Measurements from ENCODE around the gene UBE2M. TPM values are rescaled to one million over a fixed set of nuclear protein-coding genes. Genes with fewer than 3 reads are reported as not detected.
"Not testable (repeated sequence)": the region's sequence is repeated elsewhere in the genome, so short reads cannot be mapped to it uniquely, and the experiment has no call there.

The UBE2M gene
- total RNA-seq, 2 donors from 2014 or later: 17.1 to 18.9 TPM

- peaks cover 0 to 10% of the 10 kb centered on the region in 2 donors for H3K4me1 ChIP-seq (ENCODE audit: control insufficient read depth in 1 of 2, low read depth in 2 of 2)
- no peak overlapping the region for H3K27ac ChIP-seq
- H3K36me3 ChIP-seq: no peaks in the 10 kb centered on the region
- H3K27me3 ChIP-seq (replicated peaks; ENCODE audit: insufficient read depth): no peaks in the 10 kb centered on the region
- no peak for ATAC-seq (ENCODE audit: insufficient number of reproducible peaks, low FRiP score, low read depth)
- H3K4me3 ChIP-seq: no peak overlapping the region
- DNase-seq (ENCODE audit: low spot score): no peak
- no peak for TF ChIP-seq CTCF (IDR thresholded peaks at IDR 0.05)
- H3K9me3 ChIP-seq: no peaks in the 10 kb centered on the region
Observed at GRCh38 chr19:58510084-58510862, 48.1 kb downstream of the UBE2M start.

- Histone ChIP-seq H3K27ac (no peak overlapping the region), H3K27me3 (replicated peaks; ENCODE audit: insufficient read depth) (no peaks in the 10 kb centered on the region), H3K4me3 (no peak overlapping the region), H3K36me3 (no peaks in the 10 kb centered on the region), H3K9me3 (no peaks in the 10 kb centered on the region), H3K4me1 (ENCODE audit: control insufficient read depth in 1 of 2, low read depth in 2 of 2) (peaks cover 0 to 9% of the 10 kb centered on the region in 2 donors)
- no peak for TF ChIP-seq CTCF (IDR thresholded peaks at IDR 0.05)
- no peak for ATAC-seq (ENCODE audit: insufficient number of reproducible peaks, low FRiP score, low read depth)
- no peak for DNase-seq (ENCODE audit: low spot score)
Observed at GRCh38 chr19:58509731-58510083, 48.7 kb downstream of the UBE2M start.

GRCh38 chr19:58507602-58508223 lies 50.7 kb downstream of the UBE2M start:
- not testable (repeated sequence) for H3K36me3 ChIP-seq; H3K27me3 ChIP-seq (replicated peaks; ENCODE audit: insufficient read depth); H3K9me3 ChIP-seq; H3K27ac ChIP-seq; DNase-seq (ENCODE audit: low spot score); ATAC-seq (ENCODE audit: insufficient number of reproducible peaks, low FRiP score, low read depth); H3K4me1 ChIP-seq (ENCODE audit: control insufficient read depth in 1 of 2, low read depth in 2 of 2); H3K4me3 ChIP-seq

Other genes starting within 250 kb of the UBE2M start
- gene ZSCAN22, start 231.6 kb downstream of the UBE2M start, total RNA-seq: 1 to 10 TPM; 1.1 to 4.2 TPM
- 10 to 100 TPM in 1 of 2 donors, 1 to 10 TPM in 1; 1.9 to 10.0 TPM for gene A1BG, start 205.1 kb downstream of the UBE2M start, total RNA-seq
- gene ZNF497, start 195.9 kb downstream of the UBE2M start, total RNA-seq: 1 to 10 TPM in 1 of 2 donors, not detected in 1; 2.3 TPM
- 1 to 10 TPM; 1.6 to 3.9 TPM for gene ZNF837, start 177.6 kb downstream of the UBE2M start, total RNA-seq
- 100 to 1,000 TPM; 747 to 789 TPM for gene RPS5, start 171.3 kb downstream of the UBE2M start, total RNA-seq
- not detected for gene RNF225, start 163.0 kb downstream of the UBE2M start, total RNA-seq
- gene ZNF584, start 150.0 kb downstream of the UBE2M start, total RNA-seq: 10 to 100 TPM; 18.7 to 31.5 TPM
- gene ZNF132, start 118.5 kb downstream of the UBE2M start, total RNA-seq: 10 to 100 TPM in 1 of 2 donors, 1 to 10 TPM in 1; 3.1 to 10.2 TPM
- gene ZNF324B, start 107.0 kb downstream of the UBE2M start, total RNA-seq: 10 to 100 TPM in 1 of 2 donors, 1 to 10 TPM in 1; 6.0 to 12.0 TPM
- 10 to 100 TPM; 19.8 to 31.7 TPM for gene ZNF324, start 91.5 kb downstream of the UBE2M start, total RNA-seq
- gene ZNF446, start 82.3 kb downstream of the UBE2M start, total RNA-seq: 10 to 100 TPM; 17.8 to 23.7 TPM
- gene SLC27A5, start 46.6 kb downstream of the UBE2M start, total RNA-seq: 1 to 10 TPM; 7.1 to 8.5 TPM
- gene ZBTB45, start 38.8 kb downstream of the UBE2M start, total RNA-seq: 10 to 100 TPM; 10.4 to 10.9 TPM
- gene TRIM28, start 14.5 kb downstream of the UBE2M start, total RNA-seq: 100 to 1,000 TPM; 192 to 204 TPM
- 10 to 100 TPM; 90.3 to 98.8 TPM for gene CHMP2A, start 3.5 kb downstream of the UBE2M start, total RNA-seq
- gene MZF1, start 14.7 kb upstream of the UBE2M start, total RNA-seq: 10 to 100 TPM; 44.9 to 46.8 TPM